Measurements from ENCODE around the gene MAN1A2.

Gene MAN1A2

DNA sequence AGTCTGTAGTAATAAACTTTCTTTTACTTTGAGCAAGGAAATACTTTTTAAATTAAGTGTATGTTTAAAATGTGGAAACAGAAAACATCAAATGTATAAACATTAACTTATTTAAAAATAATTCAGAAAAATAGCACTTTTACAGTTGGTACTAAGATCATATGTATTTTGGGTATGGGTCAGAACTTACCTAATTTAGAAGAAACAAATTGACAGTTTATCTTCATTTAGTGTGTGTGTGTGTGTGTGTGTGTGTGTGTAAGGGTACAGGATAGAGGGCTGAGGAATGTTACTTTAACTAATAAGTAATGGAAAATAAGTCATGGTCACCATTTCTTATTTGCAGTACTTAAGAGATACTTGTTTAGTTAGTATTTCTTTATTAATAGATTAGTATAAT lies 3.3 kb downstream of the MAN1A2 start:
- H3K36me3 Mint-ChIP-seq = peaks cover 14% of the 10 kb centered on the region
- peaks cover 45% of the 10 kb centered on the region for H3K4me1 Mint-ChIP-seq
- DNase-seq (ENCODE audit: low spot score in 2 of 2) = no peak
- ATAC-seq = no peak
- peak overlapping the region; percentile 89 for H3K4me3 Mint-ChIP-seq
- H3K27ac Mint-ChIP-seq = no peak overlapping the region
- H3K9me3 Mint-ChIP-seq = no peaks in the 10 kb centered on the region

DNA sequence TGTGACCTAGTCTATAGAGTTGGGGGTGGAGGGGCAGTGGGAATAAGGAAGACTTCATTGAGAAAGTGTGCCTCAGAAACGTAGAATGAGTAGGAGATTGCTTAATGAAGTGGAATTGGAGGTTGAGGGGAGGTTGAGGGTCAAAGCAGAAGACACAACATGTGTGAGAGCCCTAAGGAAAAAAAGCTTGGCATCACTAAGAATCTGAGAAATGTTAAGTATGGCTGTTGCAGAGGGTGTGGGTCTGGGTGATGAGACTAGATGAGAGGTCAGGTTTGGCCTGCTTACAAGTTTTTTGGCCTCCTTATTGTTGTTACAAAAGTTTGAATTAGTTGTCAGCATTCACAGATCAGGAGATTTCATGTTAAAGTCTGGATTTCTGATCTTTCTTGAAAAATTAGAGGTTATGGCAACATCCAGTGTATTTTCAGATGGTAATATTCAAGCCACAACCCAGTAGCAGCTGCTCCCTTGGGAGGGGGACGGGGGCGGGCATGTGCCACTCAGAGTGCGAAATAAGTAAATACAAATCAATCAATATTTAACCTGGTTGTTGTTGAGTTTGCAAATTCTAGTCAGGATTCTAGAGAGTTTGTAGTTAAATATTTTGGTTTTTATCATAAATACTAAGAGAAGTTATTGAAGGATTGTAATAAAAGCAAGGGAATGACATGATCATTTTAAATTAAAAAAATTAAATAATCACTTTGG lies 4.3 kb downstream of the MAN1A2 start:
- Mint-ChIP-seq H3K9me3 (no peaks in the 10 kb centered on the region), H3K36me3 (peaks cover 6% of the 10 kb centered on the region), H3K4me1 (peaks cover 39% of the 10 kb centered on the region), H3K27ac (no peak overlapping the region), H3K4me3 (peak overlapping the region; percentile 4)
- no peak for DNase-seq (ENCODE audit: low spot score in 2 of 2)
- ATAC-seq = no peak

DNA sequence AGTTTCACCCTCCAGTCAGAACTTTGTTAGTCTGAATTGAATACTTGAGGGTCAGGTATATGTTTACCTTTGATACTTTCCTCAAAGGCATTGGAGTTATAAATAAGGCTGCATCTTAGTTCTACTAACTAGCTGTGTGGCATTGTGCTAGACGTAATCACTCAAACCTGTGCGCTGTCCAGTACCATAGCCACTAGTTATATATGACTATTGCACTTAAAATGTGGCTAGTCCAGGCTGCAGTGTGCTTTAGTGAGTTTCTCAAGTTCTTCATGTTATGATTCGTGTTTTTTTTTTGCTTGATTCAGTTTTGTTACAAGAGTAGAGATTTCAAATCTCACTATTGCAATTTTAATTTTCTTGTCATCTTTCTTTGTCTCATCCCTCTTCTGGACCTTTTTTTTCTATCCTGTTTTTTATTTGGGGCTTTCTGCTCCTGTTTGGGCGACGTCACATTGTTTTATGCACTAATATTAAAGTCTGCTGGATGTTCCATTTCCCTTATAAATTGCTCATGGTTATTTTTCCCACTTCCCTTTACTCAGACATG lies 5.7 kb downstream of the MAN1A2 start:
- ATAC-seq (no peak), DNase-seq (ENCODE audit: low spot score in 2 of 2) (no peak)
- no peak overlapping the region for H3K27ac Mint-ChIP-seq
- H3K36me3 Mint-ChIP-seq = no peaks in the 10 kb centered on the region
- H3K4me3 Mint-ChIP-seq = no peak overlapping the region
- H3K9me3 Mint-ChIP-seq = no peaks in the 10 kb centered on the region
- peaks cover 39% of the 10 kb centered on the region for H3K4me1 Mint-ChIP-seq

DNA sequence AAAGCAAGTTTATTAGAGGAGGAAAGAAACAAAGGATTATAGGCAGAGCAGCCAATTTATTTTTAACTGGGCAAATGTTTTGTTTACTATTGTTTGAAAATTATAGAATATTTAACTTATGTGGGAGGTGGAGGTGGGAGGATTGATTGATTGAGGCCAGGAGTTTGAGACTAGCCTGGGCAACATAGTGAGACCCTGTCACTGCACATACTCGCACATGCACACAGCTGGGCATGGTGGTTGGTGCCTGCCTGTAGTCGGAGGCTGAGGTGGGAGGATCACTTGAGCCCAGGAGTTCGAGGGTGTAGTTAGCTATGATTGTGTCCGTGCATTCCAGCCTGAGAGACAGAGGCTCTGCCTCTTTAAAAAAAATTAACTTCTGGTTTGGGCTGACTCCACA lies 6.7 kb downstream of the MAN1A2 start:
- H3K27ac Mint-ChIP-seq = no peak overlapping the region
- peaks cover 41% of the 10 kb centered on the region for H3K4me1 Mint-ChIP-seq
- H3K9me3 Mint-ChIP-seq = no peaks in the 10 kb centered on the region
- no peaks in the 10 kb centered on the region for H3K36me3 Mint-ChIP-seq
- ATAC-seq (no peak), DNase-seq (ENCODE audit: low spot score in 2 of 2) (no peak)
- H3K4me3 Mint-ChIP-seq = no peak overlapping the region

DNA sequence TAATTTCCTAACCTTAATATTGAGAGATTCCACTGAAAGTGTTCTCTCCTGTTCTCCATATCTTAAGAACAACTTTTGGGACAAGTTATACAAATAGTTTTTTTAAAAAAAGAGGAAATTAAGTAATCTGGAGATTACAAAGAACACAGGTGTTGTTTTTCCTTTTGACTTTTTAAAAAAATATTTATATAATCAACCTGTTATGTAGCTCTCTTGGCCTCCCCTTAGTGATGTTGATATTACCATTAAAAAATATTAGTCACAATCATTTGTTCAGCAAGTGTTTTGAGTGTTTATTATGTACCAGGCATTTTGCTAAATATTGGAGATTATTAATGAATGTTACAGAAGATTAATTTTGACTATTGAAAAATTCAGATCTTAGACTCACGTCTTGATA lies 8.1 kb downstream of the MAN1A2 start:
- no peak overlapping the region for H3K27ac Mint-ChIP-seq
- DNase-seq (ENCODE audit: low spot score in 2 of 2) (no peak), ATAC-seq (no peak)
- H3K9me3 Mint-ChIP-seq = no peaks in the 10 kb centered on the region
- H3K36me3 Mint-ChIP-seq = no peaks in the 10 kb centered on the region
- peaks cover 41% of the 10 kb centered on the region for H3K4me1 Mint-ChIP-seq
- no peak overlapping the region for H3K4me3 Mint-ChIP-seq

DNA sequence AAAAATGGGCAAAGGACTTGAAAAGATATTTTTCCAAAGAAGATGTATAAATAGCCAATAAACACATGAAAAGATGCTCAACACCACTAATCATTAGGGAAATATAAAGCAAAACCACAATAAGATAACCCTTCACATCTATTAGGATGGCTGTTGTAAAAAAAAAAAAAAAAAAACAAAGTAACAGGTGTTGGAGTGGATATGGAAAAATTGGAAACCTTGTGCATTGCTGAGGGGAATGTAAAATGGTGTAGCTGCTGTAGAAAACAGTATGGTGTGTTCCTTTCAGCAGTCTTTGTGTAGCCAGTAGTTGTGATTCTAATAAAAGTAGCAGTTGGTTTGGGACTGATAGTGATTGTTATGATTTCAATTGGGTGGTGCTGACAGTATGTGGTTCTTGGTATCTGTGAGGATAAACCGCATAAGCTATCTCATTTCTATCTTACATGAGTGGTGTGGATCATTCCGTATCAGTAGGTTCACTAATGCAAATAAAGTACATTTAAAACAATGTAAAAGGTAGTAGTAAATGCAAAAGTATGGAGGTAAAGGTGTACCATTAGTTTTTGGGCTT lies 19.9 kb downstream of the MAN1A2 start:
- ATAC-seq (peak; percentile 50), DNase-seq (ENCODE audit: low spot score in 2 of 2) (no peak)
- no peak overlapping the region for H3K4me3 Mint-ChIP-seq
- no peaks in the 10 kb centered on the region for H3K36me3 Mint-ChIP-seq
- peaks cover 14% of the 10 kb centered on the region for H3K9me3 Mint-ChIP-seq
- peaks cover 48% of the 10 kb centered on the region for H3K4me1 Mint-ChIP-seq
- H3K27ac Mint-ChIP-seq = peak overlapping the region; percentile 10

DNA sequence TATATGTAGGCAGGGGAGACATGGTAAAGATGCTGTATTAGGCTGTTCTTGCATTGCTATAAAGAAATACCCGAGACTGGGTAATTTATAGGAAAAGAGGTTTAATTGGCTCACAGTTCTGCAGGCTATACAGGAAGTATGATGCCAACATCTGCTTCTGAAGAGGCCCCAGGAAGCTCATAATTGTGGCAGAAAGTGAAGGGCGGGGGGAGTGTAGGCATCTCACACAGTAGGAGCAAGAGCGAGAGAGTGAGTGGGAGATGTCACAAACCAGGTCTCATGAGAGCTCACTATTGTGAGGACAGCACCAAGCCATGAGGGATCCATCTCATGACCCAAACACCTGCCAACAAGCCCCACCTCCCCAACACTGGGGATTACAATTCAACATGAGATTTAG lies 21.1 kb downstream of the MAN1A2 start:
- H3K36me3 Mint-ChIP-seq = no peaks in the 10 kb centered on the region
- ATAC-seq (peak; percentile 60), DNase-seq (ENCODE audit: low spot score in 2 of 2) (no peak)
- peak overlapping the region; percentile 46 for H3K27ac Mint-ChIP-seq
- H3K4me1 Mint-ChIP-seq = peaks cover 56% of the 10 kb centered on the region
- H3K4me3 Mint-ChIP-seq = no peak overlapping the region
- peaks cover 10% of the 10 kb centered on the region for H3K9me3 Mint-ChIP-seq

DNA sequence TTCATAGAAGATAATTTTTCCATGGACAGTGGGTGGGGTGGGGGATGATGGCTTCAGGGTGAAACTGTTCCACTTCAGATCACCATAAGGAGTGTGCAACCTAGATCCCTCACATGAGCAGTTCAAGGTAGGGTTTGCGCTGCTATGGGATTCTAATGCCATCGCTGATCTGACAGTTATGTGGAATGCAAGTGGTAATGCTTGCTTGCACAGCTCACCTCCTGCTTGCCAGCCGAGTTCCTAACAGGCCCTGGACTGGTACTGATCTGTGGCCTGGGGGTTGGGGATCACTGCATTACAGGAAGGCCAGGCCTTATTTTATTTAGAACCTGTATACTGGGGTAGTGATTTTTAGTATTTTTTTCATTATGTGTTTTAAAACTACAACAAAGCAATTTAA lies 22.0 kb downstream of the MAN1A2 start:
- H3K4me3 Mint-ChIP-seq = no peak overlapping the region
- ATAC-seq = no peak
- no peak for DNase-seq (ENCODE audit: low spot score in 2 of 2)
- H3K9me3 Mint-ChIP-seq = peaks cover 4% of the 10 kb centered on the region
- H3K4me1 Mint-ChIP-seq = peaks cover 57% of the 10 kb centered on the region
- H3K27ac Mint-ChIP-seq = no peak overlapping the region
- H3K36me3 Mint-ChIP-seq = no peaks in the 10 kb centered on the region

DNA sequence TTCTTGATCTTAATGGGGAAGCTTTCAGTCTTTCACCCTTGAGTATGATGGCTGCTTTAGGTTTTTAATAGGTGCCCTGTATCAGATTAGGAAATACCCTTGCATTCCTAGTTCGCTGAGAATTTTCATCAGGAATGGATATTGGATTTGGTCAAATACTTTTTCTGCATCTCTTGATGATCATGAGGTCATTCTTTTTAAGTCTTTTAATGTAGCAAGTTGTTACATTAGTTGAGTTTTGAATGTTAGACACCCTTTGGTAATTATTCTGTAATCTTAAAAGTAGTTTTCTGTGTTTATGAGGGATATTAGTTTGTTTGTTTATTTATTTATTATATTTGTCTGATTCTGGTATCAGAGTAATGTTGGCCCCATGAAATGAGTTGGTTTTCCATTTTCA lies 22.5 kb downstream of the MAN1A2 start:
- H3K4me1 Mint-ChIP-seq = peaks cover 62% of the 10 kb centered on the region
- no peak for ATAC-seq
- H3K36me3 Mint-ChIP-seq = no peaks in the 10 kb centered on the region
- no peak overlapping the region for H3K27ac Mint-ChIP-seq
- H3K9me3 Mint-ChIP-seq = no peaks in the 10 kb centered on the region
- DNase-seq (ENCODE audit: low spot score in 2 of 2) = no peak
- no peak overlapping the region for H3K4me3 Mint-ChIP-seq

DNA sequence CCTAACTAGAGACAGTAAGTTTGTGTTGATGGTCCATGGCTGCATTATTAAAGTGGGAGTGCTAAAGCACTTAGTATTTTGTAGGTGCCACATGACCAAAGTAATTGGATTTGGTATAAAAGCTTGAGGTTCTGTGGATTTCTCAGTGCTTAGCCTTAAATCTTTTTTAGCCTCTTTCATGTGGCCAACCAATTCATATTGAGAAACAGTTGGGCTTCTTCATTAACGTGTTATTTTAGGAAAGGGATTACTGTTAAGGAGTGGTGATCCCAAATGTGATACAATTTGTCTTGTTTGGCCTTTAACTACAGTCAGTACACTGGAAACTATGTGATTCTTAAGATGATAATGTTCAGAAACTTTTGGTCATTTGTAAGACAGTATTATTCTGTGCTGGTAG lies 25.5 kb downstream of the MAN1A2 start:
- H3K36me3 Mint-ChIP-seq = no peaks in the 10 kb centered on the region
- H3K27ac Mint-ChIP-seq = no peak overlapping the region
- H3K9me3 Mint-ChIP-seq = no peaks in the 10 kb centered on the region
- H3K4me3 Mint-ChIP-seq = no peak overlapping the region
- DNase-seq (ENCODE audit: low spot score in 2 of 2) = no peak
- no peak for ATAC-seq
- H3K4me1 Mint-ChIP-seq = peaks cover 53% of the 10 kb centered on the region

DNA sequence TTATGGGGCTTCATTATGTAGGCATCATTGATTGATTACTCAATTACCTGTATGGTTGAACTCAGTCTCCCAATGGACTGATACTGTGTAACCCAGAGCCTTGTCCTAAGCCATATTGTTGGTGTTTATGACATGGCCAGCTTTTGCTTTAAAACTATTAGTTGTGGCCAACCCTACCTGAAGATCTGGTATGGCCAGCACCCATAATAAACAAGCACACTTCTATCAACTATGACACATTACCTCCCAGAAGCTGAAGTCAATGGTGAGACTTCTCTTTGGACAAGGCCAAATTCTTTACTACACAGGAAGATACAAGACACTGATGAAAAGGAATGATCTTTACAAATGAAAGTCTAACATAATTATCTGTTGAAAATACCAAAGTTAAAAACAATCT lies 28.8 kb downstream of the MAN1A2 start:
- peaks cover 68% of the 10 kb centered on the region for H3K4me1 Mint-ChIP-seq
- peaks cover 3% of the 10 kb centered on the region for H3K9me3 Mint-ChIP-seq
- no peaks in the 10 kb centered on the region for H3K36me3 Mint-ChIP-seq

DNA sequence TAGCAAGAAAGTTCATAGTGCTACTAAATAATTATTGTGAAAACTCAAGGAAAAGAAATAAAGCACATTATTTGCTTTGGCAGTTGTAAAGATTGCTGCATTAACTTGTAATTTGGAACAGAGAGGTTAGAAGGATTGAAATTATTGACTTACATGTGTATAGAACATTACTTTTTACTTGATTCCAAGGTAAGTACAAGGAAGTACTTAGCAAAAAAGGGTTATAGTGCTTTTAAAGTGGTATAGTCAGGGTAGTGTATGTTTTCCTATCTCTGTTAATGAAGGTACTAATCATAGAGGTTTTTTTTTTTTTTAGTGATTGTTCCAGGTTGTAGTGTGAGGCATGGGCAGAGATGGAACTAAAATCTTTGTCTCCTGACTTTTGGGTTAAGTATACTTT lies 29.4 kb downstream of the MAN1A2 start:
- Mint-ChIP-seq H3K4me3 (no peak overlapping the region), H3K4me1 (peaks cover 70% of the 10 kb centered on the region), H3K36me3 (no peaks in the 10 kb centered on the region), H3K27ac (no peak overlapping the region), H3K9me3 (peaks cover 3% of the 10 kb centered on the region)
- no peak for DNase-seq (ENCODE audit: low spot score in 2 of 2)
- ATAC-seq = no peak

More for the DNA sequence above, 28.8 kb downstream of the MAN1A2 start:
- DNase-seq (ENCODE audit: low spot score in 2 of 2) = no peak
- Mint-ChIP-seq H3K27ac (no peak overlapping the region), H3K4me3 (no peak overlapping the region)
- no peak for ATAC-seq

DNA sequence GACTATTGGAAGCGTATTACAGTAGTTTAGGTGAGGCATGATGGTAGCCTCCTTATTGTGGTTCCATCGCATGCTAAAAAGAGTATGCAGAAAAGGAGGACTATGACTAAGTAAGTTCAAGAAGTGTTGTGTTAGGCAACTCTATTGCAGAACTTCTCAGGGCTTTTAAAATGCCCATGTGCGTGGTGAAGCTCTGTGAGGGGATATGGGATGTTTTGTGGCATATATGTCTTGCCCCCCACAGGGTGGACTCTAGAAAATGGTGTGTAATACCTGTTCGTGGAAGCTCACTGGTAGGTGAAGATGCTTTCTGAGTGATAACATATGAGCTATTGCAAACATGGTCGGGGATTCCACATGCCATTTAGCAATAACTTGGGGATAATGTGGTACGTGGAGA lies 31.7 kb downstream of the MAN1A2 start:
- no peak for DNase-seq (ENCODE audit: low spot score in 2 of 2)
- H3K27ac Mint-ChIP-seq = no peak overlapping the region
- H3K9me3 Mint-ChIP-seq = peaks cover 6% of the 10 kb centered on the region
- no peak for ATAC-seq
- peaks cover 63% of the 10 kb centered on the region for H3K4me1 Mint-ChIP-seq
- peaks cover 19% of the 10 kb centered on the region for H3K36me3 Mint-ChIP-seq
- H3K4me3 Mint-ChIP-seq = no peak overlapping the region

DNA sequence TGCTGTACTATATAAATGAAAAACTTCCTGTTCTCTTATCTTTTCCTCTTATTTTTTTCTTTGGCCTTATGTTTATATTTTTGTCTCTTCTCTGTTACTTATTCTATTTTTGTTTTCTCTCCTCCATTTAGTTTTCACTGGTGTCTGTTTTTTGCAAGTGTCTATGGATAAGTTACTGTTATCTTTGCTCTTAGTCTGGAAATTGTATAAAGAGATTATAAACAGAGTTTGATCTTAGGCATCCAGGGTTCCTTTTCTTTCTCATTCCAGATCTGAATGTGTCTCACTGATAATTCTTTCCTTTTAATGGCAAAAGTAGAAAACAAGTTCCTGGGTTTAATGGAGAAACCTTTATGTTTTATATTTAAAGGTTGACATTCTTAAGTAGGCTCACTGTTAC lies 34.5 kb downstream of the MAN1A2 start:
- Mint-ChIP-seq H3K27ac (no peak overlapping the region), H3K36me3 (peaks cover 34% of the 10 kb centered on the region), H3K4me3 (no peak overlapping the region), H3K4me1 (peaks cover 46% of the 10 kb centered on the region), H3K9me3 (peaks cover 6% of the 10 kb centered on the region)
- ATAC-seq (no peak), DNase-seq (ENCODE audit: low spot score in 2 of 2) (no peak)

DNA sequence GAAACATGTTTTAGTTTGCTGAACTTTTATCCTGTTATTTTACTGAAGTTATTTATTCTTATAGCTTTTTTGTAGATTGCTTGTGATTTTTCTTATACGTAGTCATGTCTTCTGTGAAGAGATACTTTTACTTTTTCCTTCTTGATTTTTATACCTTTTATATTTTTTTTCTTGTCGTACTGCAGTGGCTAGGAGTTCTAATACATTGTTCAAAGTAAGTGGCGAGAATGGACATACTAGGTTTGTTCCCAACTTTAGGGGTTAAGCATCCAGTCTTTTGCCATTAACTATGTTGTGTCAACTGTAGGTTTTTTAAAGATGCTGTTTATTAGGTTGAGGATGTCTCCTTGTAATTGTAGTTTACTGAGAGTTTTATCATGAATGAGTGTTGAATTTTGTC lies 36.3 kb downstream of the MAN1A2 start:
- H3K36me3 Mint-ChIP-seq = peaks cover 53% of the 10 kb centered on the region
- no peak overlapping the region for H3K4me3 Mint-ChIP-seq
- peaks cover 6% of the 10 kb centered on the region for H3K9me3 Mint-ChIP-seq
- ATAC-seq (no peak), DNase-seq (ENCODE audit: low spot score in 2 of 2) (no peak)
- no peak overlapping the region for H3K27ac Mint-ChIP-seq
- peaks cover 43% of the 10 kb centered on the region for H3K4me1 Mint-ChIP-seq

DNA sequence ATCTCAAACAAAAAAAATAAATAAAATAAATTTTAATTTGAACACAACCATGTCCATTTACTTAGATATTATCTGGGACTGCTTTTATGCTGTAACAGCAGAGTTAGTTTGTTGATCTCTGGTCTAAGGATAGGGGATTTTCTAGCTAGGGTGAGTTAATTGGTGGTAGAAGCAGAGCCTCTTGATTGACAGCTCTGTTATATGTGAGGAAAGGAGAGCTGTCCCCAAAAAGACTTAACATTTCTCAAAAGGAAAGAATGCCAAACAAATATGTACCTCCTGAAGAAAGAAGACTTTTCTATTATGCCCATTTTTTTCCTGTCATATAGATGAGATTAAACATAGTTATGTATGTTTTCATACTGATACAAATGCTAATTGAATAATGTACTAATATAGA lies 37.8 kb downstream of the MAN1A2 start:
- Mint-ChIP-seq H3K27ac (no peak overlapping the region), H3K4me3 (no peak overlapping the region), H3K9me3 (peaks cover 6% of the 10 kb centered on the region), H3K36me3 (peaks cover 62% of the 10 kb centered on the region), H3K4me1 (peaks cover 28% of the 10 kb centered on the region)
- ATAC-seq (no peak), DNase-seq (ENCODE audit: low spot score in 2 of 2) (no peak)
